Measurements from ENCODE around the gene PARP4.
"Not testable (repeated sequence)": the region's sequence is repeated elsewhere in the genome, so short reads cannot be mapped to it uniquely, and the experiment has no call there.

Gene PARP4

GRCh38 chr13:24512197-24512907 is at the start of gene PARP4:
Gene PARP4, minus strand, starts transcription at chr13:24512778. Its CDS starts 9,002 bp downstream, at chr13:24503776.
- DNase-seq (ENCODE audit: low read depth) = no peak

- not testable (repeated sequence) for DNase-seq (ENCODE audit: low read depth)
These were observed 48.1 kb upstream of the PARP4 start for GRCh38 chr13:24560579-24561187.

- DNase-seq (ENCODE audit: low read depth) = not testable (repeated sequence)
These were observed 47.0 kb upstream of the PARP4 start for GRCh38 chr13:24559431-24560218.

- DNase-seq (ENCODE audit: low read depth) = no peak
These were observed 44.5 kb upstream of the PARP4 start for GRCh38 chr13:24557081-24557480.

DNA sequence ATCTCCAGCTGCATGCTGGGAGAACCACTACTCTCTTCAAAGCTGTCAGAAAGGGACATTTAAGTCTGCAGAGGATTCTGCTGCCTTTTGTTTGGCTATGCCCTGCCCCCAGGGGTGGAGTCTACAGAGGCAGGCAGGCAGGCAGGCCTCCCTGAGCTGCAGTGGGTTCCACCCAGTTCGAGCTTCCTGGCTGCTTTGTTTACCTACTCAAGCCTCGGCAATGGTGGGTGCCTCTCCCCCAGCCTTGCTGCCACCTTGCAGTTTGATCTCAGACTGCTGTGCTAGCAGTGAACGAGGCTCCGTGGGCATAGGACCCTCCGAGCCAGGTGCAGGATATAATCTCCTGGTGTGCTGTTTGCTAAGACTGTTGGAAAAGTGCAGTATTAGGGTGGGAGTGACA is 41.3 kb upstream of the PARP4 start:
- not testable (repeated sequence) for DNase-seq (ENCODE audit: low read depth)

DNA sequence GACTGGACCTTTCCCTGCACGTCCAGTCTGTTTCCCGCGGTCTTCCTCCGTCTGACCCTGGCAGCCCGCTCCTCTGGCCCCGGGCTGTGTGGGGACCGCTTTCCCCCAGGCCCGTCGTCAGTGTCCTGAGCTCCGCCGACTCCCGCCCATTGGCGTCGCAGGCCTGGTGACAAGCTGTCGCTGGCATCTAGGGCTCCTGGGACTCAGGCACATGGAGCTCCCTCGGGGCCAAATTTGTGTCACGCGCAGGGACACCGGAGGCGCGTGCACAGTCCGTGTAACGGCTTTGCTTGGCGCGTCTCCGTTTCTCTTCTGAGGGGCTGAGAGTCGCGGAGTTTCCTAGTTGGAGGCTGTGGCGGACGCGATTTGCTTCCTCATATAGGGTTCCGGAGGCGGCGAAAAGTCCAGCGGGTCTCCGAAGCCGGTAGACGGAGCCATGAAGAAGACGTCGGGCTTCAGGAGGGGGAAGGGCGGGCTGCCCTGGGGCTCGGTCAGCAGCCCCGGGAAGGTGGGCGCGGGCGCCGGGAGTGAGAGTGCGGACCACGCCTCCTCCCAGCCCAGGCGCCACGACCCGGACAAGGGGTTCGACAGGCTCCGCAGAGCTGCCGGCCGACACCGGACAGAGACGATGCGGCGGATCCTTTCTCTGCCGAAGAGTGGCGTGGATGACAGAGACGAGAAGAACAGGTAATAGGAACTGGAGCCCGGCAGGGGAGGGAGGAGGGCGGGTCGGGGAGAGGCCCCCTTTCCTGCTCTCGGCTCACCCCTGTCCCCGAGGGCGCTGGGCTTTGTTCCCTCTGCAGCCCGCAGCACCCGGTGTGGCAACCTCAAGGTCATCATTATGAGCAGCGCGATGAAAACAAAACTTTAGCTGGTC is 29.1 kb upstream of the PARP4 start:
- not testable (repeated sequence) for DNase-seq (ENCODE audit: low read depth)

- DNase-seq (ENCODE audit: low read depth) = no peak
These were observed 28.5 kb upstream of the PARP4 start for GRCh38 chr13:24541127-24541475.

DNA sequence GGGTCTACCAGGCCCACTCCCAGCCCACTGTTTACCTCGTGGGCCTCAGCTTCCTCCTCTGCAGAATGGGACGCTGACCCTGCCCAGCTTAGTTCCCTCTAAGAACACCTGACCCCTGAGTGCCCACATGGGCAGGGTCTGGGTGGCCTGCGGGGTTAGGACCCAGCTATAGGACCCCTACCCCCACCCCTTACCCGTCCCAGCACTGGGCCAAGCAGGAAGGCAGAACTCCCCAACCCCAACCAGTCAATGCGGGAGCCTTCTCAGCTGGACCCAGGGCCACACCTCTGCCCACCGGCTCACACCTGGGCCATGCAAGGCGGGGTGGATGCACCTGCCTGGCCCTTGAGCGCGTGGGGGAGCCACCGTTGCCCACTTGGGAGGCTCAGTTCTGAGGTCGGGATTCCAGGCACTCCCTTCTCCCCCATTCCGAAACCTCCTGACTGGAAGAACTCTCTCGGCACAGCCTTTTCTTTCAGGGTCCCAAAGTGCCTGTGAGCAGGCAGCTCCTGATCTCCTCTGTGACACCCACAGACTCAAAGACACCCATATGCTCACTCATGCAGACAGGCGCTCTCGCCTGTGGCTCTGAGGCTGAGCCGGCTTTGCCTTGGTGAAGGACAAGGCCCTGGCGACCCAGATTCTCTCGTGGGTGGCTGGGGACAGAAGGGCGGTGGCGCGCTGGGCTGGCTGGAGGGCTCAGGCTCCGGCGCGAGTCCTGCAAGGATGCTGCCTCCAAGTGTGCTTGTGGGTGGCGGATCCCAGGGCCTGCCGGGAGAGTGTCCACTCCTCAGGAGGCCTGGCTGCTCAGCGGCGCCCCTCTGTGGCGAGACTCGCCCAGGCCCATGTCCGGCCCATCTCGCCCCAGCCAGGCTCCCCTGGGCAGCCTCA is 27.9 kb upstream of the PARP4 start:
- DNase-seq (ENCODE audit: low read depth) = no peak

- DNase-seq (ENCODE audit: low read depth) = no peak
These were observed 27.1 kb upstream of the PARP4 start for GRCh38 chr13:24539500-24540165.

- no peak for DNase-seq (ENCODE audit: low read depth)
These were observed 16.9 kb upstream of the PARP4 start for GRCh38 chr13:24529478-24529877.

GRCh38 chr13:24528816-24529398 is 16.3 kb upstream of the PARP4 start:
- DNase-seq (ENCODE audit: low read depth) = no peak

DNA sequence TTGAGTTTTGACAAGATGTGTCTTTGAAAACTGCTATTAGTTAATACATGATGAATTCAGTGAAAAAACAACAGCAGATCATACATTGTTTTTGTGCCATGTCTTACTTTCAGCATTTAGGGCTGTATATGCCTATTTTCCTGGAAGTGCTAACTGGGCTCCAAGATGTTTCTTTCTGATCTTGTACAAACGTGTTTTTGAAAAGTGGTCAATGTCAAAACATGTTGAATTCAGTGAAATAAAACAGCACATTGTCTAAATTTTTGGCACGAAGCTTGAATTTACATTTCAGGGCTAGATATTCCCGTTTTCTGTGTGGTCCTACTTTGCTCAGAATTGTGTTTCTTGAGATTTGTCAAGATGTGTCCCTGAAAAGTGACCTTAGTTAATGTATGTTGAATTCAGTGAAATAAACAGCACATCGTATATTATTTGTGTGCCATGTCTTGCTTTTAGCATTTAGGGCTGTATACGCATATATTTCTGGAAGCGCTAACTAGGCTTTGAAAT is 14.7 kb upstream of the PARP4 start:
- DNase-seq (ENCODE audit: low read depth) = no peak

DNA sequence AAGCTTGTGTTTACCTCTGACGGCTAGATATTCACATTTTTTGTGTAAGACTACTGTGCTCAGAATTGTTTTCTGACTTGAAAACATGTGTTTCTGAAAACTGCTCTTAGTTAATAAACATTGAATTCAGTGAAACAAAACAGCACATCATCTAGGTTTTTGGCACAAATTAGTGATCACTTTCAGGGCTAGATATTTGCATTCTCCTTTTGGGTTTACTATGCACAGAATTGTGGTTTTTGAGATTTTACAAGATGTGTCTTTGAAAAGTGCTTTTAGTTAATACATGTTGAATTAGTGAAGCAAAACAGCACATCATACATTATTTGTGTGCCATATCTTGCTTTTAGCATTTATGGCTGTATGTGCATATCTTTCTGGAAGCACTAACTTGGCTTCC is 8.2 kb upstream of the PARP4 start:
- no peak for DNase-seq (ENCODE audit: low read depth)

DNA sequence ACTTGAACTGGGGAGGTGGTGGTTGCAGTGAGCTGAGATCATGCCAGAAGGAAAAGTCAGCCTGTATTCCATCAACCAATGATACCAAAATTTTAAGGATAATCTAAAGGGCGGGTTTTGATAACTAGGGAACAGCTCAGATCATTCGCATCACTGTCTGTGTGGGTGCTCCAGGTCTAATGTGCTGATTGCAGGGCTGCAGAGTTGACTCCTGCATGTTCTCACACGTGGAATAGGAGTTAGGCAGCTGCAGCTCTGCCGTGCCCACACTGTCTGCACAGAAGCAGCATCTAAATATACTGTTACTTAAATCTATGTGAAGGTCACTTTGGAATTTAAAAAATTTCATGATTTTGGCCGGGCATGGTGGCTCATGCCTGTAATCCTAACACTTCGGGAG is 4.3 kb upstream of the PARP4 start:
- DNase-seq (ENCODE audit: low read depth) = no peak

DNA sequence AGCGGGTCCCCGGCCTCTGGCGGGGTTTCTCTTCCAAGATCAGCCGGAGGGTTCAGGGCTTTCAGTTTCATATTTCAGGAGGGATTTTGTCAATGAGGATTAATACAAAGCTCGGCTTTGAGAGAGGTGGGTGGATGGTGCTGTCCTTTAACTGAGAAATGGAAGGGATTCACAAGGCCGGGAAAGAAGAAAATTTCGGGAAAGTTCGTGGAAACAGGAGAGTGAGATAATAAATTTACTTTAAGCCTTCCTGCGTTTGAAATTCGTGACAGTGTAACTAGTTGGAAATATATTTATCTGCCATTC is 283 bp upstream of the PARP4 start:
- DNase-seq (ENCODE audit: low read depth) = no peak

GRCh38 chr13:24511816-24512196 is 772 bp downstream of the PARP4 start:
- no peak for DNase-seq (ENCODE audit: low read depth)

DNA sequence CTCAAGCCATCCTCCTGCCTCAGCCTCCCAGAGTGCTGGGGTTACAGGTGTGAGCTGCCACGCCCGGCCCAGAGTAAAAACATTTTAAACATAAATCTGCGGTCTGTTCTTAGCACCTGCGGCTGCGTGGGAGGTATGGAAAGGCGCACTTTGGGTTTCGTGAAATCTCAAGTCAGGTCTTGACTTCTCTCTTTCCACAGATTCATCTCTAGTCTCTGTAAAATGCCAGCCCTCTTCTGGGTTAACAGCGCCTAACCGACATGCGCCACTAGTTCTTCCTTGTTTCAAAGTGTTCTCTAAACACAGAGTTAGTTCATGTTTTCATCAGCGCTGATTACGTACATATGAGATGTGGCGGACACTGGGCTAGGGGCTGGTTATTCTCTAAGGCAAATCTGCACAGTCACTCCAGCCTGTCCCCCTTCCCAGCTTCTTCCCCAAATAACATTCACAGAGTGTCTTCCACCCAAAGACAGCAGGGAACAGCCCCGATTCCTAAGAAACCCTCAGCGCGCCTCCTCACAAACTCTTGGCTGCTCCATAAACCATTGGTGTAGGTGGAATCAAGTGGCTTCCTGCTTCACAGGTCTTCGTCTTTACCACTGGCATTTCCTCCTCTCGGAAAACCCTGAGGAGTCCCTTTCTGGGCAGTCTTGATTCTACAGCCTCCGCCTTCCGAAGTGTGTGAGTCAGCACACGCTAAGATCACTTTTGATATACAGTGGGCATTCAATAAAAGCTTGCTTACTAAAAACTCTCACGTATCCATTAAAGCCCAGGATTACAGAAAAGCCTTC is 1.4 kb downstream of the PARP4 start:
- DNase-seq (ENCODE audit: low read depth) = peak; percentile 88

DNA sequence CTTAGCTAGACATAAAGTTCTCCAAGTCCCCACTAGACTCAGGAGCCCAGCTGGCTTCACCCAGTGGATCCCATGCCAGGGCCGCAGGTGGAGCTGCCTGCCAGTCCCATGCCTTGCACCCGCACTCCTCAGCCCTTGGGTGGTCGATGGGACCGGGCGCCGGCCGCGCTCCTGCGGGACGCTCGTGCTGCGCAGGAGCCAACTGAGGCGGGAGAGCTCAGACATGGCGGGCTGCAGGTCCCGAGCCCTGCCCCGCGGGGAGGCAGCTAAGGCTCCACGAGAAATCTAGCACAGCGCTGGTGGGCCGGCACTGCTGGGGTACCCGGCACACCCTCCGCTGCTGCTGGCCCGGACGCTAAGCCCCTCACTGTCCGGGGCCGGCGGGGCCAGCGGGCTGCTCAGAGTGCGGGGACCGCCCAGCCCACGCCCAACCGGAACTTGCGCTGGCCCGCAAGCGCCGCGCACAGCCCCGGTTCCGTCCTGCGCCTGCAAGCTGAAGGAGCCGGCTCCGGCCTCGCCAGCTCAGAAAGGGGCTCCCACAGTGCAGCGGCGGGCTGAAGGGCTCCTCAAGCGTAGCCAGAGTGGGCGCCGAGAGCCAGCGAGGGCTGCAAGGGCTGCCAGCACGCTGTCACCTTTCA is 5.8 kb downstream of the PARP4 start:
- DNase-seq (ENCODE audit: low read depth) = no peak

DNA sequence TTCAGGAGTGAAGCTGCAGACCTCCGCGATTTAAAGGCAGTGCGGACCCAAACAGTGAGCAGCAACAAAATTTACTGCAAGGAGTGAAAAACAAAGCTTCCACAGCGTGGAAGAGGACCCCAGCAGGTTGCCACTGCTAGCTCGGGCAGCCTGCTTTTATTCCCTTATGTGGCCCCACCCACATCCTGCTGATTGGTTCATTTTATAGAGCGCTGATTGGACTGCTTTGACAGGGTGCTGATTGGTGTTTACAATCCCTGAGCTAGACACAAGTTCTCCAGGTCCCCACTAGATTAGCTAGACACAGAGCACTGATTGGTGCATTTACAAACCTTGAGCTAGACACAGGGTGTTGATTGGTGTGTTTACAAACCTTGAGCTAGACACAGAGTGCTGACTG is 6.3 kb downstream of the PARP4 start:
- not testable (repeated sequence) for DNase-seq (ENCODE audit: low read depth)
